ENCODE measurements around the gene CKM.
"Not testable (repeated sequence)": the region's sequence is repeated elsewhere in the genome, so short reads cannot be mapped to it uniquely, and the experiment has no call there.

Gene CKM

GRCh38 chr19:45315304-45315703 is 7.4 kb downstream of the CKM start:
- no peak for DNase-seq

DNA sequence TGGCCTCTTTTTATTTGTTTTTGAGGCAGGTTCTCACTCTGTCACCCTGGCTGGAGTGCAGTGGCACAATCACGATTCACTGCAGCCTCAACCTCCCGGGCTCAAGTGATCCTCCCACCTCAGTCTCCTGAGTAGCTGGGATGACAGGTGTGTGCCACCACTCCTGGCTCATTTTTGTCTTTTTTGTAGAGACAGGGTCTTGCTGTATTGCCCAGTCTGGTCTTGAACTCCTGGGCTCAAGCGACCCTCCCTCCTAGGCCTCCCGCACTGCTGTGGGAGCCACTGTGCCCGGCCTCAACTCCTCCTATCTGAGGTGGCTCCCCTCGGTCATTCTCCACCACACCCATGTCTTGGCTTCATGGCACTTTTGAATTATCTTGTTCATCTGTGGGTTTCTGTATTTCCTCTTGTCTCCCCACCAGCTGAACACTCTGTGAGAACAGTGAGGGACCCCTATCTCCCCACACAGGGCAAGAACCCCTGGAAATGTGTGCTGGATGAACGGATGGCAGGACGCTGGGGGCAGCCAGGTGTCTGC is 7.9 kb downstream of the CKM start:
- no peak for DNase-seq

DNA sequence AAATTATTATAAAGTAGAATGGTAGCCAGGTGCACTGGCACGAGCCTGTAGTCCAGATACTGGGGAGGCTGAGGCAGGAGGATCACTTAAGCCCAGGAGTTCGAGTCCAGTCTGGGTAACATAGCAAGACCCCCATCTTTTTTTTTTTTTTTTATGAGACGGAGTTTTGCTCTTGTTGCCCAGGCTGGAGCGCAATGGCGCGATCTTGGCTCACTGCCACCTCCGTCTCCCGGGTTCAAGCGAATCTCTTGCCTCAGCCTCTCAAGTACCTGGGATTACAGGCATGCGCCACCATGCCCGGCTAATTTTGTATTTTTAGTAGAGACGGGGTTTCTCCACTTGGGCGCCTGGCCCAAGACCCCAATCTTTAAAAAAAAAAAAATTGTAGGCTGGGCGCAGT is 10.4 kb downstream of the CKM start:
- DNase-seq, result not testable (repeated sequence)

DNA sequence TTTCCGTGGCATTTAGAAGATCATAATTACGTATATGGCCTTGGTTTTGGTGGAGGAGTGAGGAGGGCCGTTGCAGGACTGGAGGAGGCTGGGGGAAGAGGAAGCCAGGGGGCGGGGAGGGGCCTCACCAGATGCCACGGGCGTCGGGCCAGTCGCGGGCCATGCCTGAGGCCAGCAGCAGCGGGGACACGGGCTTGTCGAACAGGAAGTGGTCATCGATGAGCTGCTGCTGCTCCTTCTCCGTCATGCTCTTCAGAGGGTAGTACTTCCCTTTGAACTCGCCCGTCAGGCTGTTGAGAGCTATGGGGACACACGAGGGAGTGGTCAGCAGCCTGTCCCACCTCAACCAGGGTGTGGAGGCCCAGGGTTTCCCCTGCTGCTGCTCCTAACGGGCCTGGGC is 11.1 kb downstream of the CKM start:
- no peak for DNase-seq

GRCh38 chr19:45309322-45309721 is 13.4 kb downstream of the CKM start:
- not testable (repeated sequence) for DNase-seq

DNA sequence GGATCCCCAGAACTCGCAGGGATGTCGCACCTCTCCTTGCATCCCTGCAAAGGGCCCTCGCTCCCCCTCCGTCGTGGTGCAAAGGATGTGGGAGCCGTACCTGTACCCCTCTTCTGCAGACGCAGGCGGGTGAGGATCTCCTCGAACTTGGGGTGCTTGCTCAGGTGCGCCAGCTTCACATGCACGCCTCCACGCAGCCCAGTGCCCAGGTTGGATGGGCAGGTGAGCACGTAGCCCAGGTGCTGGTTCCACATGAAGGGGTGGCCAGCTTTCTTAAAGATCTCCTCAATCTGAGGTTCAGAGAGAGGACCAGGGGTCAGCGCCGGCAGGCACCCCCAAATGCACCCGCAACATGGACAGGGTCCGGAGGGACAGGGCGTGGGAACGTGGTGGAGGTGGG is 15.3 kb downstream of the CKM start:
- no peak for DNase-seq

GRCh38 chr19:45306518-45307027 is 16.1 kb downstream of the CKM start:
- no peak for DNase-seq

DNA sequence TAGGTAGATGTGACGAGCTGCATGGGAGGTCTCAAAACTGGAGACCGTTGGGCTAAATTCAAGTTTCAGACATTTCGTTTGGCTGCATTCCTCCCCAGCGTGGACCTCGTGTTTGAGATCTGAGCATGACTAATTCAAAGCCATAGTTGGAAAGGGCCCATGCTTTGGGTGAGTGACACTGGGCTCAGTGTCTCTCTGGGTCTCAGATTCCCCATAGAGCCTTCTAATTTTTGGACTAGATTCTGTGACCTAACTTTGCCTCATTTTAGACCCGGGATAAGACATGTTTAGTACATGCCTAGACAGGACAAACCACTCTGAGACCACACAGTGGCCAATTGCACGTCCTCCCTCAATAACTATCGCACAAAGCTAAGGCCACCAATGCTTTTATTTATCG is 16.6 kb downstream of the CKM start:
- DNase-seq, result no peak

- DNase-seq, result no peak
Observed at GRCh38 chr19:45305421-45305820, 17.3 kb downstream of the CKM start.

DNA sequence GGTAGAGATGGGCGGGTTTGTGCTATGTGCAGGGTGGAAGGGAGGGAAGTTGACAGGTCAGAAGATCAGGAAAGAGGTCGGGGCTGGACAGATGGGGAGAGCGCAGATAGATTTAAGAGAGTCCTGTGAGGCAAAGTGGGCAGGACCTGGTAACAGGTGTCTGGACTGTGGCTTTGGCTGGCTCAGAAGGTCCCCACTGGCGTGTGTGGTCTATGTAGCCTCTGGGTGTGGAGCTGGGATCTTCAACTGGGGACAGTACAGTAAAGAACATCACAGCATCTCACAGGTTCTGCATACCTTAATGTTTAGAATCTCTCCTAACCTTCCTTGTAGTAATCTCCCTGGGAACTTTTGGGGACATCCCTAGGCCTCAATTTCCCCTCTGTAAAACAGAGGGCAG is 17.7 kb downstream of the CKM start:
- no peak for DNase-seq

GRCh38 chr19:45304141-45304926 is 18.3 kb downstream of the CKM start:
- DNase-seq, result no peak

- no peak for DNase-seq
Observed at GRCh38 chr19:45303269-45304060, 19.2 kb downstream of the CKM start.

DNA sequence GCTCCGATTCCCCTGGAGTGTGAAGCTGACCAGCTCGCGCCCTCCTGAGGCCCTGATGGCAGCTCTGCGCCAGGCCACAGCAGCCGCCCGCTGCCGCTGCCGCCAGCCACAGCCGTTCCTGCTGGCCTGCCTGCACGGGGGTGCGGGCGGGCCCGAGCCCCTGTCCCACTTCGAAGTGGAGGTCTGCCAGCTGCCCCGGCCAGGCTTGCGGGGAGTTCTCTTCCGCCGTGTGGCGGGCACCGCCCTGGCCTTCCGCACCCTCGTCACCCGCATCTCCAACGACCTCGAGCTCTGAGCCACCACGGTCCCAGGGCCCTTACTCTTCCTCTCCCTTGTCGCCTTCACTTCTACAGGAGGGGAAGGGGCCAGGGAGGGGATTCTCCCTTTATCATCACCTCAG is 20.3 kb downstream of the CKM start:
- DNase-seq, result no peak

DNA sequence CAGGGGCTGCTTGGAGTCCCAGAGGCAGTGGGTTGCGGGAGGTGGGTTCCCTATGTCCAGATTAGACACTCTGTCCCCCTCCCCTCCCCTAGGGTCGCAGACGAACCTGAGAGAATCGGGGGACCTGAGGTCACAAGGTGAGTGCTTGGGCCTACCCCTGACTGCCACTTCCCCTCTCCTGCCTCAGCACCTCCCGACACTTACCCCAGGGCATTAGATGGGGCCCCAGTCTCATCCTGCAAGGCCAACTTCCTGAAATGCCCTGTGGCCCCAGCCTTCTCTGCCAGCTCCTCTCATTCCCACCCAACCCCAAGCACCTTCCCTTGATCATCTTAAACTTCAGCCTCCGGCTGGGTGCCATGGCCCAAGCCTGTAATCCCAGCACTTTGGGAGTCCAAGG is 23.0 kb downstream of the CKM start:
- DNase-seq, result no peak

GRCh38 chr19:45298264-45298663 is 24.4 kb downstream of the CKM start:
- DNase-seq, result no peak

- DNase-seq, result peak in 1 of 2 experiments; percentile 28
Observed at GRCh38 chr19:45297674-45298073, 25.0 kb downstream of the CKM start.

DNA sequence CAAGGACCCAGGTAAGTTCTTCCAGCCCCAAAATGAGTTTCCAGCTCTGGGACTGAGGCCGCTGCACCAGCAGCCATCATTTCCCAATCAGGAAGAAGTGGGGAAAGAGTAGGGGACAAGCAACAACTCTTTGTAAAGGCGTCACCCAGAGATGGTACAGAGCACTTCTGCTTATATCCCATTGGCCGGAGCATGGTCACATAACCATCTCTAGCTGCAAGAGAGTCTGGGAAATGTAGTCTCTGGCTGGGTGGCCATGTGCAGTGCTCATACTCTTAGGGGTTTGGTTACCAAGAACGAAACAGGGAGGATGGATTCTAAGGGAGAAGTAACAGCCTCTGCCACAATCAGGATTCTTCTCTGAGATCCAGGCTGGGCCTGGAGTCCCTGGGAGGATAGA is 26.3 kb downstream of the CKM start:
- no peak for DNase-seq

DNA sequence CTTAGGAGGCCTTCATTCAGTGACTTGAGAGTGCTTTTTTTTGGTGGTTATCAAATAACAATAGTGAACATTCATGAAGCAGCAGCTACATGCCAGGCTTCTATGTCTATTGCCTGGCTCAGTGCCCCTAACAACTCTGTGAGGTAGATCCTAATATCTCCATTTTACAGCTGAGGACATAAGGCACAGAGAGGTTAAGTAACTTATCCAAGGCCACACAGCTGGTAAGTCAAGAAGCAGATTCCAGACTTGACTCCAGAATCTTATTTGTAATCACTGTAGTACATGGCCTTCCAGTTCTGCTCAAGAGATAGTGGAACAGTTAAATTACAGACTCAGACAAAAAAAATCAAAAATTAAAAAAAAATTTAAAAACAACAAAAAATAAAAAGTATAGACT is 26.8 kb downstream of the CKM start:
- no peak for DNase-seq

GRCh38 chr19:45294291-45295029 is 28.2 kb downstream of the CKM start:
- DNase-seq, result no peak

GRCh38 chr19:45293682-45294081 is 29.0 kb downstream of the CKM start:
- DNase-seq, result no peak

GRCh38 chr19:45291834-45292233 is 30.8 kb downstream of the CKM start:
- DNase-seq, result no peak

- no peak for DNase-seq
Observed at GRCh38 chr19:45290381-45290931, 32.2 kb downstream of the CKM start.
